Mesothelial cell of epicardium (in vitro differentiated cells): Measurements from ENCODE around the gene PACSIN1. TPM values are rescaled to one million over a fixed set of nuclear protein-coding genes. Genes with fewer than 3 reads are reported as not detected.

Experiments used
- DNase-seq, 2 experiments: peaks; one replicate each; pipeline ENCODE4 v3.0.0; 2021; ENCODE audit warnings: low spot score in 2 of 2; ENCODE audit not compliant: unreplicated experiment in 2 of 2
- H3K27ac Mint-ChIP-seq: 2 replicates; pipeline ENCODE4 v1.8.0; 2021; ENCODE audit warnings: mixed read lengths
- H3K27me3 Mint-ChIP-seq: 2 replicates; pipeline ENCODE4 v1.8.0; 2021; ENCODE audit warnings: low read depth, mixed read lengths
- H3K36me3 Mint-ChIP-seq: 2 replicates; pipeline ENCODE4 v1.8.0; 2021; ENCODE audit warnings: mixed read lengths
- H3K4me1 Mint-ChIP-seq: 2 replicates; pipeline ENCODE4 v1.8.0; 2021; ENCODE audit warnings: mixed read lengths
- H3K4me3 Mint-ChIP-seq: 2 replicates; pipeline ENCODE4 v1.8.0; 2021; ENCODE audit warnings: mild to moderate bottlenecking, moderate library complexity, mixed read lengths
- H3K9me3 Mint-ChIP-seq: 2 replicates; pipeline ENCODE4 v1.8.0; 2021; ENCODE audit warnings: mixed read lengths
- total RNA-seq: library from RNA; stranded (reverse); gene quantifications from 3 replicates; pipeline ENCODE4 v1.2.1, GENCODE V29; 2021
- TF ChIP-seq, protein P1 (sequence below): fragments of 200-600 bp; sonication (generic); IDR thresholded peaks from one replicate; pipeline ENCODE4 v1.5.0; 2021; ENCODE audit warnings: antibody characterized with exemption; ENCODE audit not compliant: unreplicated experiment

Gene PACSIN1
- total RNA-seq, 1 donor from 2014 or later, result 3.3 TPM

DNA sequence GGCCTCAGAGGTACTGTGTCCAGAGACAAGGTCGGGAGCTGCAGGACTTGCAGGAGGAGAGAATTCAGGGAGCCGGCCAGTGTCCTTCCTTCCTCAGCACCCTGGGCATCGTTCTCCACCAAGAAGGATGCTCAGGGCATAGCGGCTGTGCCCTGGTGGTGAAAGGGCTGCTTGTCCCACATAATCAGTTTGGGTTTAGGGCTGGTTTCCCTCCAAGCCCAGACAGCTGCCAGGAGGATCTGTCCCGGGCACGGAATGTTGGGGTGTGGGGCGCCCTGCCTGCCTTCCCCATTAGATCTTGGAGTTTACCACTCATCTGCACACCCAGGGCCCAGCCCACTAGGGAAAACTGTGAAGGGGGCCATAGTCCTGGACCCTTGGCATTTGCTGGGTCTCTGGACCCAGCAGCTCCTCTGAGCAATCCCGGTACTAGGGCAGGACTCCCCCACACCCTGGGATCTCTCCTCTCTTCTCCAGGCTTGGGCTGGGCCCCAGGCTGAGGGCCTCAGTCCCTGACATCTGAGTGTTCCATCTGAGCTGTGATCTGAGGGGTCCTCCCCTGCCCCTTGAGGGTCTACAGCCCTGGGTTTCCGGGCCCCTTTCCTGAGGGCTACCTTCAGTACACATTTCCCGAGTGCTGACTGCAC, 108.9 kb downstream of the PACSIN1 start:
- no peak overlapping the region for H3K27ac Mint-ChIP-seq
- no peaks in the 10 kb centered on the region for H3K27me3 Mint-ChIP-seq
- no peak overlapping the region for H3K4me3 Mint-ChIP-seq
- TF ChIP-seq, protein P1, sequence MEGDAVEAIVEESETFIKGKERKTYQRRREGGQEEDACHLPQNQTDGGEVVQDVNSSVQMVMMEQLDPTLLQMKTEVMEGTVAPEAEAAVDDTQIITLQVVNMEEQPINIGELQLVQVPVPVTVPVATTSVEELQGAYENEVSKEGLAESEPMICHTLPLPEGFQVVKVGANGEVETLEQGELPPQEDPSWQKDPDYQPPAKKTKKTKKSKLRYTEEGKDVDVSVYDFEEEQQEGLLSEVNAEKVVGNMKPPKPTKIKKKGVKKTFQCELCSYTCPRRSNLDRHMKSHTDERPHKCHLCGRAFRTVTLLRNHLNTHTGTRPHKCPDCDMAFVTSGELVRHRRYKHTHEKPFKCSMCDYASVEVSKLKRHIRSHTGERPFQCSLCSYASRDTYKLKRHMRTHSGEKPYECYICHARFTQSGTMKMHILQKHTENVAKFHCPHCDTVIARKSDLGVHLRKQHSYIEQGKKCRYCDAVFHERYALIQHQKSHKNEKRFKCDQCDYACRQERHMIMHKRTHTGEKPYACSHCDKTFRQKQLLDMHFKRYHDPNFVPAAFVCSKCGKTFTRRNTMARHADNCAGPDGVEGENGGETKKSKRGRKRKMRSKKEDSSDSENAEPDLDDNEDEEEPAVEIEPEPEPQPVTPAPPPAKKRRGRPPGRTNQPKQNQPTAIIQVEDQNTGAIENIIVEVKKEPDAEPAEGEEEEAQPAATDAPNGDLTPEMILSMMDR, result no peak
- peaks cover 3% of the 10 kb centered on the region for H3K4me1 Mint-ChIP-seq
- H3K9me3 Mint-ChIP-seq, result no peaks in the 10 kb centered on the region
- DNase-seq, result no peak
- H3K36me3 Mint-ChIP-seq, result no peaks in the 10 kb centered on the region

DNA sequence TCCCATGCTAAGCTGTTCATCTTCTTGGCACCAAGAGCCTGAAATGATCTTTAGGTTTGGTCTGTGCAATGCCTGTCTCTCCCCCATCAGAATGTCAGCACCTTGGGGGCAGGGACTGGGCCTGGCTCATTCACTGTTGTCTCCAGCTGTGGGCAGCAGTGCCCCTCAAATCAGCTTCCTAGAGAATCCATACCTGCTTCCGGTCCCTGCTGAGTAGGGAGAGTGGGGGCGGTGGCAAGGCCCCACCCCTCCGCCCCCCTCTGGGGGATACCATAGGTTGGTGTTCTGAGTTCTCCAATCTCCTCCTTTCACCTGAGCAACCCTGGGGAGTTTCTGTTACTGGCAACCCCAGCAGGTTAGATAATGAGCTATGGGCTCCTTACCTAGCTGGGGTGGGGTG, 109.5 kb downstream of the PACSIN1 start:
- DNase-seq, result no peak
- no peaks in the 10 kb centered on the region for H3K9me3 Mint-ChIP-seq
- H3K27me3 Mint-ChIP-seq, result no peaks in the 10 kb centered on the region
- TF ChIP-seq, protein P1, result no peak
- no peaks in the 10 kb centered on the region for H3K36me3 Mint-ChIP-seq
- H3K4me3 Mint-ChIP-seq, result no peak overlapping the region
- no peak overlapping the region for H3K27ac Mint-ChIP-seq
- H3K4me1 Mint-ChIP-seq, result peaks cover 3% of the 10 kb centered on the region

DNA sequence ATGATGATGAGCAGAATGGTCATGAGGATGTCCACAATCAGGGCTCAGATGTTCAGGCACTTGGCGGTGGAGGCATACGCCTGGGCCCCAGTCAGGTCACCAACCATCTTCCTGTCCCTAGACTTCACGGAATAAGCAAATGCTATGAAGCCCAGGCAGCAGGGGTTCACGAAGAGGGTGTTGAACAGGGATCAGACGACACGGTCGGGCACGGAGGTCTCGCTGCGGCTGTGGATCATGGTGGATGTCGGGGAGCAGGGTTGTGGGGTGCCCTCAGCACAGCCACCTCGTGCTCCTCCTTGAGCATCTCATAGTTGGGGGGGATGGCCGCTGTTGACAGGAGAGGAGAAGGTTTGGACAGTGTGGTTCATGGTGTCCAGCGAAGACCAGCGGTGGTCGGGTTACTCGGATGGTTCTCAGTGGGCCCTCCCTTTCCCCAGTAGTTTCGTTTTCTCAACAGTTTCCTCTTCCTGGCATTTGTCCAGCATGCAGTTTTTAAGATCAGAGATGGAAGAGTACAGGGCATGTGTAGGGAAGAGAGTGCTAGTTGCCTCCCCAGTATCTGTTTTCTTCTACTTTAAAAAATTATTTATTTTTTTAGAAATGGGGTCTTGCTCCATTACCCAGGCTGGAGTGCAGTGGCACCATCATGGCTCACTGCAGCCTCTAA, 110.5 kb downstream of the PACSIN1 start:
- no peaks in the 10 kb centered on the region for H3K36me3 Mint-ChIP-seq
- no peak overlapping the region for H3K27ac Mint-ChIP-seq
- no peaks in the 10 kb centered on the region for H3K27me3 Mint-ChIP-seq
- no peak for DNase-seq
- no peak overlapping the region for H3K4me3 Mint-ChIP-seq
- peaks cover 3% of the 10 kb centered on the region for H3K4me1 Mint-ChIP-seq
- no peaks in the 10 kb centered on the region for H3K9me3 Mint-ChIP-seq
- TF ChIP-seq, protein P1, result no peak

DNA sequence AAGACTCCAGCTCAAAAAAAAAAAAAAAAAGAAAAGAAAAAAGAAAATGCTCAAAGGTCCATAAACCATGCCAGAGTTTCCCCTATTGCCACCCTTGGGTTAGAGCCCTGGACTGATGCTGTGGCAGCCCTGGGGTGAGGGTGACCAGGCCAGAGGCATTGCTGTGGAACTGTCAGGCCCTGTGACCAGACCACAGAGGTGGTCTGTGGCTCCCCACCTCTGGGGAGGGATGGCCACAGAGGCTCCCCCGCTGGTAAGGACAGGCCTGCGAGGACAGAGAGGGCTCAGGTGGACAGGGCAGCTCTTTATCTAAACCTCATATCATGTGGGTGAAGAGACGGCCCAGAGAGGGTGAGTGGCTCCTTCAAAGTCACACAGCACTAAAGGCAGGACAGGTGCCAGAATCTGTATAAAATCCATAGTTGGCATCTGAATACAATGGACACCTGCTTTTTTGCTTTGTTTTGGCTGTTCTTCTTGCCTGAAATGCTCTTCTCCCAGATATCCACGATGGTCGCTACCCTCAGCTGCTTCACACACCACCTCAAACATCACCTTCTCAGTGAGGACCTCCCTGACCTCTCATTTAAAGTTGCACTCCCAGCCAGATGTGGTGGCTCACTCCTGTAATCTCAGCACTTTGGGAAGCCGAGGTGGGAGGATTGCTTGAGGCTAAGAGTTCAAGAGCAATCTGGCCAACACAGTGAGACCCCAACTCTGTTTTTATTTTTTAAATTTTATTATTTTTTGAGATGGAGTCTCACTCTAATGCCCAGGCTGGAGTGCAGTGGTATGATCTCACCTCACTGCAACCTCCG, 112.8 kb downstream of the PACSIN1 start:
- no peak for DNase-seq
- TF ChIP-seq, protein P1, result no peak
- peaks cover 5% of the 10 kb centered on the region for H3K36me3 Mint-ChIP-seq
- no peak overlapping the region for H3K4me3 Mint-ChIP-seq
- peaks cover 3% of the 10 kb centered on the region for H3K4me1 Mint-ChIP-seq
- H3K9me3 Mint-ChIP-seq, result no peaks in the 10 kb centered on the region
- no peaks in the 10 kb centered on the region for H3K27me3 Mint-ChIP-seq
- H3K27ac Mint-ChIP-seq, result no peak overlapping the region

DNA sequence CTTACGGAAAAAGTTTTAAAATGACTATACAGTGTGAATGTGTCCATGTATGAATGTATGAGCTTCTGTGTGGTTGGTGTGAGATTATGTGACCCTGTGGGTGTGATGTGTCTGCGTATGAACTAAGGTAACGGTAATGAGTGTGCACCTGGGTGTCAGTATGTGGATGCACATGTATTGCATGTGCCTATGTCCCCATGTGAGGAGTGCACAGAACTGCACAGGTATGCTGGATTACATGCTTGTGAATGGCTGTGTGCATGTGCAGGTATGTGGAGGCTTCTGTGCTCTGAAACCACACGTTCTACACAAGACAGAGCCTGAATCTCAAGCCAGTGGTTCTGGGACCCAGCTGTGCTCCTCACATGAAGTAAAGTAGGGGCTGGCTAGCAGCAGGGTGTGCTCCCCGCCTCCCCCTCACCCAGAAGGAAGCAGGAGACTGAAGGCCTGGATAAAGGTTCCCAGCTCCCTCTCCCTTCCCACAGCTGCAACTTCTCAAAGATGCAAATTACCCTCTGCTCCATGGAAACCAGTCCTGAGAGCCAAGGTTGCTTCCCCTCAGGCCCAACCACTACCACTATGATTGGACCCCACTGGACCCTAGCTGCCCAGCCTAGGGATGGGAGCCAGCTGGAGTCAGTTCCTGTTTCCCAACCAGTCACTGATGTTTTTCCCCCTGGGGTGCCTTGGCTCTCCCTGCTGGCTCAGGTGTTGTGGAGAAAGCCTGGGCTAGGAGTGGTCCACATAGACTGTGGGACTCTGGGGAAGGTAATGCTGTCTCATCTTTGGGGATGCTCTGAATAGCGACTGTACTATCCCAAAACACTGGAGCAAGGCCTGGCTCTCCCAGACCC, 115.1 kb downstream of the PACSIN1 start:
- Mint-ChIP-seq H3K36me3 (peaks cover 5% of the 10 kb centered on the region), H3K4me1 (peaks cover 1% of the 10 kb centered on the region), H3K9me3 (no peaks in the 10 kb centered on the region), H3K27ac (peak overlapping the region; percentile 28), H3K27me3 (no peaks in the 10 kb centered on the region), H3K4me3 (no peak overlapping the region)
- DNase-seq, result no peak
- TF ChIP-seq, protein P1, result no peak
